Iris pigment epithelial cell (primary cell): ENCODE measurements around the gene JADE2.

ENCODE experiments used
- DNase-seq: peaks from one replicate; pipeline ENCODE4 v3.0.0-alpha.2; 2011; ENCODE audit warnings: low read depth

The JADE2 gene

GRCh38 chr5:134570365-134570758 is 44.9 kb downstream of the JADE2 start:
- no peak for DNase-seq

GRCh38 chr5:134570886-134571285 is 45.4 kb downstream of the JADE2 start:
- DNase-seq: no peak

- DNase-seq: no peak
Measured at GRCh38 chr5:134571693-134572405, 46.4 kb downstream of the JADE2 start.

- DNase-seq: no peak
Measured at GRCh38 chr5:134572811-134573210, 47.3 kb downstream of the JADE2 start.

GRCh38 chr5:134574521-134574920 is 49.1 kb downstream of the JADE2 start:
- no peak for DNase-seq

- DNase-seq: no peak
Measured at GRCh38 chr5:134575316-134575715, 49.8 kb downstream of the JADE2 start.

- DNase-seq: no peak
Measured at GRCh38 chr5:134576386-134577021, 51.0 kb downstream of the JADE2 start.

- peak; percentile 74 for DNase-seq
Measured at GRCh38 chr5:134577022-134577795, 51.7 kb downstream of the JADE2 start.

GRCh38 chr5:134577796-134578577 is 52.5 kb downstream of the JADE2 start:
- peak; percentile 68 for DNase-seq

GRCh38 chr5:134578578-134579283 is 53.3 kb downstream of the JADE2 start:
- DNase-seq: no peak

- no peak for DNase-seq
Measured at GRCh38 chr5:134579284-134579771, 53.9 kb downstream of the JADE2 start.

- no peak for DNase-seq
Measured at GRCh38 chr5:134580001-134580460, 54.6 kb downstream of the JADE2 start.

- no peak for DNase-seq
Measured at GRCh38 chr5:134581241-134581981, 55.9 kb downstream of the JADE2 start.

- no peak for DNase-seq
Measured at GRCh38 chr5:134582281-134582680, 56.8 kb downstream of the JADE2 start.

GRCh38 chr5:134582941-134583340 is 57.5 kb downstream of the JADE2 start:
- DNase-seq: no peak

- DNase-seq: no peak
Measured at GRCh38 chr5:134583766-134584165, 58.3 kb downstream of the JADE2 start.

- DNase-seq: no peak
Measured at GRCh38 chr5:134584662-134585061, 59.2 kb downstream of the JADE2 start.

- no peak for DNase-seq
Measured at GRCh38 chr5:134585966-134586365, 60.5 kb downstream of the JADE2 start.

- DNase-seq: peak; percentile 73
Measured at GRCh38 chr5:134586866-134587524, 61.5 kb downstream of the JADE2 start.
